H1 (cell line): ENCODE data around the gene AASDH. TPM values are rescaled to one million over a fixed set of nuclear protein-coding genes. Genes with fewer than 3 reads are reported as not detected.

ENCODE experiments used
- CTCF ChIA-PET: fragments of 300-600 bp; sonication (Branson Sonifier 250); formaldehyde crosslinking; loops from one replicate; lab custom pipeline; 2021; ENCODE audit not compliant: partially characterized antibody; lab: Charles Lee
- POLR2A ChIA-PET: fragments of 300-600 bp; sonication (Branson Sonifier 250); formaldehyde crosslinking; loops from one replicate; lab custom pipeline; 2021; ENCODE audit warnings: inconsistent platforms; ENCODE audit not compliant: partially characterized antibody; lab: Charles Lee
- DNase-seq, 2 experiments: peaks; one replicate each; pipeline versions ENCODE4 v3.0.0 to v3.0.0-alpha.2; 2010 to 2022; ENCODE audit warnings: low spot score in 2 of 2, low read depth in 1 of 2, mixed read lengths in 1 of 2
- FAIRE-seq: peaks from 2 replicates; lab custom pipeline; 2011; peaks lifted over from hg19 to GRCh38; lab: Jason Lieb, UNC
- H2AFZ ChIP-seq: 2 replicates; pipeline ENCODE4 v1.8.1; 2012; ENCODE audit warnings: low read length, inconsistent platforms
- H2AK5ac ChIP-seq: 2 replicates; pipeline ENCODE4 v1.6.1; 2013; ENCODE audit warnings: low read depth, low read length
- H2BK120ac ChIP-seq: replicated peaks from 2 replicates; pipeline ENCODE3; 2013; ENCODE audit warnings: low read depth, low read length, inconsistent platforms
- H2BK12ac ChIP-seq: 2 replicates; pipeline ENCODE4 v1.6.1; 2013; ENCODE audit warnings: low read depth, low read length
- H2BK15ac ChIP-seq: 2 replicates; pipeline ENCODE4 v1.6.1; 2013; ENCODE audit warnings: low read length
- H2BK20ac ChIP-seq: 2 replicates; pipeline ENCODE4 v1.6.1; 2013; ENCODE audit warnings: low read length
- H2BK5ac ChIP-seq: 2 replicates; pipeline ENCODE4 v1.6.1; 2013; ENCODE audit warnings: low read depth, low read length
- H3K14ac ChIP-seq: 2 replicates; pipeline ENCODE4 v1.6.1; 2013; ENCODE audit warnings: inconsistent platforms; ENCODE audit not compliant: insufficient read length
- H3K18ac ChIP-seq: 2 replicates; pipeline ENCODE4 v1.6.1; 2013; ENCODE audit warnings: low read length; ENCODE audit errors: extremely low read depth
- H3K23ac ChIP-seq: 2 replicates; pipeline ENCODE4 v1.6.1; 2013; ENCODE audit warnings: inconsistent platforms; ENCODE audit not compliant: insufficient read length
- H3K23me2 ChIP-seq: 2 replicates; pipeline ENCODE4 v1.6.1; 2013; ENCODE audit warnings: low read depth, low read length
- H3K27ac ChIP-seq: 2 replicates; pipeline ENCODE4 v1.6.1; 2011; ENCODE audit warnings: low read depth, low read length, inconsistent platforms
- H3K27me3 ChIP-seq, 4 experiments: replicated peaks in 1 of 4; 1 replicate in 1 of 4; 2 replicates in 3 of 4; pipeline versions ENCODE4 v1.6.1 to v1.8.1; 2011 to 2013; ENCODE audit warnings: low read length in 3 of 4, mild to moderate bottlenecking in 3 of 4, inconsistent platforms in 2 of 4, mixed read lengths in 2 of 4, moderate library complexity in 1 of 4; ENCODE audit not compliant: control insufficient read depth in 3 of 4, insufficient read depth in 3 of 4; ENCODE audit errors: extremely low read depth in 1 of 4
- H3K36me3 ChIP-seq, 4 experiments: 2 replicates each; pipeline versions ENCODE4 v1.6.1 to v1.8.1; 2011 to 2013; ENCODE audit warnings: mild to moderate bottlenecking in 4 of 4, low read length in 3 of 4, moderate library complexity in 2 of 4, control low read depth in 1 of 4, inconsistent platforms in 1 of 4; ENCODE audit not compliant: insufficient read depth in 4 of 4, control insufficient read depth in 2 of 4
- H3K4ac ChIP-seq: replicated peaks from 2 replicates; pipeline ENCODE3; 2013; ENCODE audit warnings: low read length, low read depth, mixed read lengths, inconsistent platforms; ENCODE audit not compliant: insufficient read length
- H3K4me1 ChIP-seq, 4 experiments: replicated peaks in 1 of 4; 1 replicate in 1 of 4; 2 replicates in 3 of 4; pipeline versions ENCODE4 v1.6.1 to v1.8.1; 2011 to 2013; ENCODE audit warnings: low read length in 3 of 4, inconsistent platforms in 2 of 4, mixed read lengths in 1 of 4; ENCODE audit not compliant: insufficient read depth in 4 of 4, control insufficient read depth in 3 of 4
- H3K4me2 ChIP-seq, 2 experiments: 2 replicates each; pipeline versions ENCODE4 v1.6.1 to v1.8.1; 2011 to 2013; ENCODE audit warnings: low read depth in 2 of 2, low read length in 2 of 2, control low read depth in 1 of 2, inconsistent platforms in 1 of 2, mild to moderate bottlenecking in 1 of 2; ENCODE audit not compliant: insufficient read depth in 1 of 2
- H3K4me3 ChIP-seq, 4 experiments: fragments of 200-600, 300-600 bp in 1 of 4; sonication (generic), shearing (Covaris generic), sonication (Bioruptor Twin) in 1 of 4; 2 replicates each; pipeline versions ENCODE4 v1.5.1 to v1.8.1; 2011 to 2016; ENCODE audit warnings: low read length in 4 of 4, low read depth in 3 of 4, control low read depth in 2 of 4, inconsistent platforms in 2 of 4, mild to moderate bottlenecking in 2 of 4, mixed read lengths in 1 of 4, moderate library complexity in 1 of 4; ENCODE audit not compliant: insufficient read depth in 2 of 4; ENCODE audit errors: extremely low read depth in 1 of 4
- H3K56ac ChIP-seq: replicated peaks from 2 replicates; pipeline ENCODE3; 2013; ENCODE audit warnings: low read depth, mild to moderate bottlenecking, mixed read lengths, low read length, inconsistent platforms; ENCODE audit not compliant: insufficient read length
- H3K79me1 ChIP-seq: 2 replicates; pipeline ENCODE4 v1.6.1; 2013; ENCODE audit warnings: low read depth, low read length, control low read depth
- H3K79me2 ChIP-seq, 2 experiments: 2 replicates each; pipeline versions ENCODE4 v1.6.1 to v1.8.1; 2012 to 2013; ENCODE audit warnings: low read length in 2 of 2, mild to moderate bottlenecking in 2 of 2, inconsistent platforms in 1 of 2; ENCODE audit not compliant: insufficient read depth in 2 of 2, control insufficient read depth in 1 of 2
- H3K9ac ChIP-seq, 4 experiments: replicated peaks in 1 of 4; 1 replicate in 1 of 4; 2 replicates in 3 of 4; pipeline versions ENCODE4 v1.6.1 to v1.8.1; 2011 to 2013; ENCODE audit warnings: low read depth in 3 of 4, low read length in 3 of 4, control low read depth in 2 of 4, mild to moderate bottlenecking in 2 of 4, moderate library complexity in 2 of 4, inconsistent platforms in 1 of 4; ENCODE audit errors: extremely low read depth in 1 of 4
- H3K9me3 ChIP-seq, 2 experiments: 2 replicates each; pipeline versions ENCODE4 v1.6.1 to v1.8.1; 2012 to 2013; ENCODE audit warnings: mild to moderate bottlenecking in 2 of 2, moderate library complexity in 2 of 2, control low read depth in 1 of 2, inconsistent platforms in 1 of 2, low read depth in 1 of 2, low read length in 1 of 2, mixed read lengths in 1 of 2; ENCODE audit not compliant: insufficient read depth in 2 of 2
- H4K20me1 ChIP-seq, 2 experiments: replicated peaks in 1 of 2; 2 replicates each; pipeline versions ENCODE3 to v1.8.1; 2011 to 2013; ENCODE audit warnings: inconsistent platforms in 2 of 2, low read length in 2 of 2, mild to moderate bottlenecking in 1 of 2; ENCODE audit not compliant: insufficient read depth in 2 of 2, control insufficient read depth in 1 of 2
- H4K5ac ChIP-seq: 2 replicates; pipeline ENCODE4 v1.6.1; 2013; ENCODE audit warnings: low read length, low read depth, mixed read lengths, inconsistent platforms; ENCODE audit not compliant: insufficient read length
- H4K8ac ChIP-seq: 2 replicates; pipeline ENCODE4 v1.8.0; 2013; ENCODE audit warnings: mild to moderate bottlenecking, moderate library complexity, low read length, inconsistent platforms; ENCODE audit not compliant: insufficient read depth; ENCODE audit errors: extremely low read depth
- H4K91ac ChIP-seq: replicated peaks from 2 replicates; pipeline ENCODE3; 2013; ENCODE audit warnings: low read length, mixed read lengths, inconsistent platforms; ENCODE audit not compliant: insufficient read length
- CREB1 ChIP-seq: IDR thresholded peaks from 2 replicates; pipeline ENCODE4 v1.6.1; 2012; ENCODE audit warnings: inconsistent platforms
- ZNF274 ChIP-seq: IDR thresholded peaks from 2 replicates; pipeline ENCODE4 v1.7.0; 2012; ENCODE audit warnings: low read length, borderline replicate concordance; ENCODE audit errors: extremely low read depth
- WGBS, 2 experiments: shearing (Covaris generic) in 1 of 2; methylation state at CpG; one replicate each; pipeline versions ENCODE4 v1.1.6 to v1.1.7; 2013 to 2015; ENCODE audit warnings: low lambda C conversion rate in 2 of 2, mixed read lengths in 2 of 2, inconsistent platforms in 1 of 2, low coverage in 1 of 2, missing lambda C conversion rate in 1 of 2; ENCODE audit not compliant: insufficient replicate concordance in 2 of 2, insufficient coverage in 1 of 2, insufficient read length in 1 of 2; ENCODE audit errors: extremely low coverage in 1 of 2, missing lambda C conversion rate in 1 of 2; 5-methylcytosine and 5-hydroxymethylcytosine counted together
- polyA plus RNA-seq, 7 experiments: library from polyadenylated mRNA; depleted of rRNA in 3 of 7; stranded (reverse) in 5 of 7; unstranded in 2 of 7; fragments of >200 nt in 5 of 7; fragments of 200-250 nt in 2 of 7; gene quantifications; 1 replicate in 5 of 7; 2 replicates in 1 of 7; 4 replicates in 1 of 7; pipeline versions ENCODE4 v1.2.1 to v1.2.3, GENCODE V29; 2011 to 2013; ENCODE audit warnings: missing spikeins in 2 of 7, mixed read lengths in 2 of 7
- total RNA-seq: library from RNA; stranded (reverse); fragmentation: NEBNext Ultra II Directional; extraction: Animal tissue kit (Norgen Biotek cat#: 25700); gene quantifications from 2 replicates; pipeline ENCODE4 v1.2.1, GENCODE V29; 2021

The AASDH gene
- total and polyA plus RNA-seq, 2 of the 8 experiments (the other 6 are each of a cell fraction or from before 2014, with no cell fraction given), result 8.0 to 10.9 TPM

DNA sequence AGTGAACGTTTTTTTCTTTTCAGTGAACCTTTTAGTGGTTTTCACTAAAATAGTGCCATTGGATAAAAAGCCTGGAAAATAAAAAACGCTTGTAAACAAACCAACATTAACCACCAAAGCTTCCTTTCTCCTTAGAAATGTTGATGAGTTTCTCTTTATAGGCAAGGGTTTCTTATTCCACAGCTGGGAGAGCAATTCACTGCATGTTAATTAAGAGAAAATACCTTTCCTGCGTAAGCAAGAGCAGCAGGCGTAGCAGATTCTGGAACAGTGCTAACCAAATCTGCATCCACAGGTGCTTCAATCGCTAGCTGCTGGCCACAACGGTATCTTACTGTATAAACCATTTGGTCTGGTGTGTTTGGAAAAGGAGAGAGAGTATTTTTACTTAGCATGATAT lies 13.3 kb upstream of the AASDH start:
- no peak overlapping the region for H3K9ac ChIP-seq
- peaks cover 0 to 15% of the 10 kb centered on the region in 2 experiments; a peak in 2 of 4 replicates for H3K79me2 ChIP-seq
- no peaks in the 10 kb centered on the region for H4K20me1 ChIP-seq
- WGBS, 2 experiments, result 34% methylated on average over 6 of the region's 6 CpGs; no CpG with 5 or more reads in 1 of the 2 experiments
- peaks cover 0 to 4% (median 2%) of the 10 kb centered on the region in 4 experiments; a peak in 2 of 7 replicates for H3K4me1 ChIP-seq
- FAIRE-seq, result peak; percentile 66
- H3K23ac ChIP-seq, result no peak overlapping the region
- peak overlapping the region in 1 of 4 experiments; percentile 36; a peak in 1 of 8 replicates for H3K4me3 ChIP-seq
- no peak overlapping the region for H4K8ac ChIP-seq
- no peak overlapping the region for H2BK120ac ChIP-seq
- ChIA-PET CTCF (no interaction called here), POLR2A (interaction anchor here (0.6 to 2.0 kb wide), 6 partner anchors 8 to 507 kb away, joined by 3 to 7 read pairs (median 5); partner anchors contain the start of genes AASDH, PAICS, PPAT and REST)
- H3K56ac ChIP-seq, result no peak overlapping the region
- no peak overlapping the region for H3K18ac ChIP-seq
- H2BK12ac ChIP-seq, result no peak overlapping the region
- no peak overlapping the region for H2AK5ac ChIP-seq
- no peak overlapping the region for H2BK5ac ChIP-seq
- peak overlapping the region in 1 of 2 experiments; percentile 22; a peak in 1 of 4 replicates for H3K4me2 ChIP-seq
- H4K91ac ChIP-seq, result no peak overlapping the region
- no peak overlapping the region for H3K14ac ChIP-seq
- peaks cover 2 to 70% (median 34%) of the 10 kb centered on the region in 4 experiments for H3K36me3 ChIP-seq
- no peaks in the 10 kb centered on the region for H3K23me2 ChIP-seq
- no peak overlapping the region for H2AFZ ChIP-seq
- H2BK15ac ChIP-seq, result no peak overlapping the region
- H3K9me3 ChIP-seq, result no peaks in the 10 kb centered on the region
- H3K27me3 ChIP-seq, result no peaks in the 10 kb centered on the region
- no peak overlapping the region for H2BK20ac ChIP-seq
- H3K79me1 ChIP-seq, result no peaks in the 10 kb centered on the region
- H3K27ac ChIP-seq, result peak overlapping the region; percentile 73
- no peak overlapping the region for H3K4ac ChIP-seq
- H4K5ac ChIP-seq, result no peak overlapping the region
- DNase-seq, result no peak
- no peak for TF ChIP-seq ZNF274
- no peak for TF ChIP-seq CREB1
